IMR-90 (cell line): ENCODE data around the gene THBS1. TPM values are rescaled to one million over a fixed set of nuclear protein-coding genes. Genes with fewer than 3 reads are reported as not detected.
A peak's percentile ranks its signal among the peaks of the same experiment; 100 is the strongest.

ENCODE experiments used
- ATAC-seq: fragments of 200-7000 bp; cut with Tn5 transposase; 2 replicates; pipeline ENCODE4 v1.9.1; 2020; ENCODE audit warnings: low read depth, mild to moderate bottlenecking, moderate library complexity
- BruUV-seq: library from RNA; stranded (reverse); fragments of 400-500 nt; replicated peaks from 2 replicates; lab custom pipeline; 2021; lab: Mats Ljungman, UMichigan
- CTCF ChIA-PET: fragments of 300-600 bp; formaldehyde crosslinking; extraction: SDS; loops from one replicate; lab custom pipeline; 2021; ENCODE audit warnings: antibody characterized with exemption; lab: Yijun Ruan, JAX
- POLR2A ChIA-PET: fragments of 300-600 bp; sonication (Branson Sonifier 250); formaldehyde crosslinking; loops from one replicate; lab custom pipeline; 2022; ENCODE audit warnings: antibody characterized with exemption; ENCODE audit not compliant: unreplicated experiment; lab: Charles Lee
- DNase-seq: peaks from one replicate; pipeline ENCODE4 v3.0.0; 2013
- H2AFZ ChIP-seq: replicated peaks from 2 replicates; pipeline ENCODE3; 2013; ENCODE audit warnings: low read length, mild to moderate bottlenecking; ENCODE audit not compliant: poor library complexity
- H2AK5ac ChIP-seq: 2 replicates; pipeline ENCODE4 v1.6.1; 2013; ENCODE audit warnings: low read depth, low read length, inconsistent platforms
- H2AK9ac ChIP-seq: replicated peaks from 2 replicates; pipeline ENCODE3; 2013; ENCODE audit warnings: mild to moderate bottlenecking, low read depth, low read length, moderate library complexity; ENCODE audit not compliant: poor library complexity
- H2BK120ac ChIP-seq: 2 replicates; pipeline ENCODE4 v1.6.1; 2013; ENCODE audit warnings: low read depth, low read length, inconsistent platforms
- H2BK15ac ChIP-seq: 3 replicates; pipeline ENCODE4 v1.6.1; 2013; ENCODE audit warnings: low read depth, low read length, inconsistent platforms
- H2BK20ac ChIP-seq: 2 replicates; pipeline ENCODE4 v1.6.1; 2013; ENCODE audit warnings: low read depth, mild to moderate bottlenecking, inconsistent platforms, low read length, moderate library complexity
- H2BK5ac ChIP-seq: 2 replicates; pipeline ENCODE4 v1.6.1; 2013; ENCODE audit warnings: mild to moderate bottlenecking, low read depth, low read length, inconsistent platforms; ENCODE audit not compliant: poor library complexity, severe bottlenecking
- H3K14ac ChIP-seq: replicated peaks from 2 replicates; pipeline ENCODE4 v1.6.1; 2013; ENCODE audit warnings: low read depth, low read length, inconsistent platforms
- H3K18ac ChIP-seq: 2 replicates; pipeline ENCODE4 v1.6.1; 2013; ENCODE audit warnings: low read depth, low read length, control low read depth
- H3K23ac ChIP-seq: 2 replicates; pipeline ENCODE4 v1.6.1; 2013; ENCODE audit warnings: low read depth, low read length, inconsistent platforms
- H3K27ac ChIP-seq: 2 replicates; pipeline ENCODE4 v1.5.1; 2013; ENCODE audit warnings: mild to moderate bottlenecking, control low read depth, low read length; ENCODE audit not compliant: insufficient read depth
- H3K27me3 ChIP-seq: 2 replicates; pipeline ENCODE4 v1.6.1; 2013; ENCODE audit warnings: low read length; ENCODE audit not compliant: control insufficient read depth, insufficient read depth
- H3K36me3 ChIP-seq: 2 replicates; pipeline ENCODE4 v1.6.1; 2013; ENCODE audit warnings: low read length, mixed read lengths; ENCODE audit not compliant: control insufficient read depth, insufficient read depth
- H3K4ac ChIP-seq: 2 replicates; pipeline ENCODE4 v1.6.1; 2013; ENCODE audit warnings: low read depth, low read length, inconsistent platforms
- H3K4me1 ChIP-seq: 2 replicates; pipeline ENCODE4 v1.6.1; 2013; ENCODE audit warnings: low read length, mixed read lengths; ENCODE audit not compliant: control insufficient read depth, insufficient read depth
- H3K4me2 ChIP-seq: 2 replicates; pipeline ENCODE4 v1.6.1; 2013; ENCODE audit warnings: low read depth, mild to moderate bottlenecking, control low read depth, low read length, moderate library complexity
- H3K4me3 ChIP-seq: 2 replicates; pipeline ENCODE4 v1.5.1; 2013; ENCODE audit warnings: low read depth, mild to moderate bottlenecking, control low read depth, low read length, moderate library complexity; ENCODE audit not compliant: insufficient read depth
- H3K56ac ChIP-seq: 2 replicates; pipeline ENCODE4 v1.6.1; 2013; ENCODE audit warnings: low read length, inconsistent platforms; ENCODE audit not compliant: insufficient read depth; ENCODE audit errors: extremely low read depth
- H3K79me1 ChIP-seq, 2 experiments: 2 replicates each; pipeline ENCODE4 v1.6.1; 2013; ENCODE audit warnings: low read length in 2 of 2, inconsistent platforms in 1 of 2, low read depth in 1 of 2
- H3K9ac ChIP-seq: 2 replicates; pipeline ENCODE4 v1.6.1; 2013; ENCODE audit warnings: low read depth, low read length, control low read depth
- H3K9me1 ChIP-seq: 2 replicates; pipeline ENCODE4 v1.6.1; 2013; ENCODE audit warnings: low read length, inconsistent platforms; ENCODE audit not compliant: insufficient read depth
- H3K9me3 ChIP-seq: 2 replicates; pipeline ENCODE4 v1.6.1; 2013; ENCODE audit warnings: low read length; ENCODE audit not compliant: control insufficient read depth, insufficient read depth
- H4K20me1 ChIP-seq: 2 replicates; pipeline ENCODE4 v1.6.1; 2013; ENCODE audit warnings: low read length, inconsistent platforms; ENCODE audit not compliant: insufficient read depth
- H4K5ac ChIP-seq: 2 replicates; pipeline ENCODE4 v1.6.1; 2013; ENCODE audit warnings: mild to moderate bottlenecking, low read depth, low read length, control low read depth
- H4K8ac ChIP-seq, 2 experiments: 2 replicates each; pipeline ENCODE4 v1.6.1; 2013; ENCODE audit warnings: low read depth in 2 of 2, low read length in 2 of 2, control low read depth in 1 of 2, inconsistent platforms in 1 of 2
- H4K91ac ChIP-seq: 2 replicates; pipeline ENCODE4 v1.6.1; 2013; ENCODE audit warnings: low read depth, low read length, inconsistent platforms; ENCODE audit not compliant: insufficient read depth
- ELK1 ChIP-seq: fragments of 150-350 bp; IDR thresholded peaks from 2 replicates; pipeline ENCODE4 v1.6.1; 2016; ENCODE audit warnings: low read depth, mild to moderate bottlenecking, low read length, moderate library complexity, borderline replicate concordance
- NFE2L2 ChIP-seq: fragments of 150-350 bp; IDR thresholded peaks from 2 replicates; pipeline ENCODE4 v1.6.1; 2016; ENCODE audit warnings: low read depth, mild to moderate bottlenecking, low read length
- POLR2A ChIP-seq: IDR thresholded peaks from 2 replicates; pipeline ENCODE4 v1.6.1; 2012; ENCODE audit warnings: mild to moderate bottlenecking, low read depth, low read length
- USF2 ChIP-seq: fragments of 150-350 bp; IDR thresholded peaks from 2 replicates; pipeline ENCODE4 v1.6.1; 2017; ENCODE audit warnings: mild to moderate bottlenecking, antibody characterized with exemption, low read length, low read depth
- WGBS, 2 experiments: methylation state at CpG; one replicate each; pipeline versions ENCODE4 v1.1.5 to v1.1.7; 2013; ENCODE audit warnings: missing lambda C conversion rate in 2 of 2; ENCODE audit not compliant: insufficient read length in 1 of 2; ENCODE audit errors: extremely low coverage in 2 of 2; 5-methylcytosine and 5-hydroxymethylcytosine counted together
- dilution Hi-C: fragments of 300-500 bp; cut with HindIII; formaldehyde crosslinking; loops from one replicate; pipeline ENCODE4 v1.14.3; 2018; ENCODE audit warnings: low sequenced_read_pairs; ENCODE audit not compliant: unreplicated experiment
- in situ Hi-C: fragments of 300-500 bp; cut with MboI; formaldehyde crosslinking; loops from 3 replicates; pipeline ENCODE4 v1.14.3; 2019; ENCODE audit warnings: low sequenced_read_pairs, inconsistent platforms, mixed read lengths
- intact Hi-C: fragments of 100-400 bp; cut with micrococcal nuclease; formaldehyde crosslinking; loops from 2 replicates; pipeline ENCODE4 v1.10.0; 2022
- polyA plus RNA-seq, 3 experiments: library from polyadenylated mRNA; depleted of rRNA; stranded (reverse); fragments of >200 nt; gene quantifications; 2 replicates each; pipeline ENCODE4 v1.2.3, GENCODE V29; 2012; ENCODE audit warnings: low replicate concordance in 1 of 3
- total RNA-seq: library from RNA; depleted of rRNA; stranded (reverse); fragments of >200 nt; gene quantifications from 2 replicates; pipeline ENCODE4 v1.2.3, GENCODE V29; 2012

Gene THBS1
- total and polyA plus RNA-seq, 2 of the 4 experiments (the other 2 are of a cell fraction): 1,562 to 4,071 TPM

- BruUV-seq: no TSS peak
- H3K9ac ChIP-seq: no peak overlapping the region
- CTCF ChIA-PET: no interaction called here
Observed at GRCh38 chr15:39591141-39591895, 10.4 kb downstream of the THBS1 start.

More at GRCh38 chr15:39591141-39591895, 10.4 kb downstream of the THBS1 start:
- DNase-seq (peak; percentile 41), ATAC-seq (no peak)
- H3K23ac ChIP-seq: peak overlapping the region; percentile 0
- in situ Hi-C loops: no loop called here
- no peak overlapping the region for H2AK5ac ChIP-seq
- POLR2A ChIA-PET: interaction anchor here (0.9 kb wide), 1 partner anchor 8 kb away, joined by 4 read pairs; no protein-coding TSS in a partner anchor
- H3K27ac ChIP-seq: no peak overlapping the region
- no peaks in the 10 kb centered on the region for H3K27me3 ChIP-seq
- no peaks in the 10 kb centered on the region; the same call in 1 of the 2 replicates for H3K4me1 ChIP-seq
- no peaks in the 10 kb centered on the region for H3K9me3 ChIP-seq
- no peak overlapping the region; the same call in 1 of the 2 replicates for H3K4me2 ChIP-seq
- H4K8ac ChIP-seq: no peak overlapping the region
- H3K4me3 ChIP-seq: no peak overlapping the region
- no peak overlapping the region for H3K18ac ChIP-seq
- H2AK9ac ChIP-seq: peak overlapping the region; percentile 11
- peaks cover 0 to 75% of the 10 kb centered on the region in 2 experiments; a peak in 2 of 4 replicates for H3K79me1 ChIP-seq
- TF ChIP-seq POLR2A: peak; percentile 71; the same call in 1 of the 2 replicates
- TF ChIP-seq USF2: no peak; the same call in 1 of the 2 replicates
- TF ChIP-seq NFE2L2: 0 out of 2 replicates have a peak, but pooled peaks have one; percentile 0
- TF ChIP-seq ELK1: no peak
- H3K14ac ChIP-seq: 0 out of 2 replicates have a peak overlapping the region, but pooled peaks have one; percentile 19
- dilution Hi-C loops: no loop called here
- H3K9me1 ChIP-seq: peaks cover 16% of the 10 kb centered on the region
- H3K36me3 ChIP-seq: peaks cover 76% of the 10 kb centered on the region
- H4K91ac ChIP-seq: no peak overlapping the region
- H3K56ac ChIP-seq: no peak overlapping the region
- H2AFZ ChIP-seq: peak overlapping the region; percentile 15
- H4K5ac ChIP-seq: no peak overlapping the region
- intact Hi-C loops: no loop called here
- H3K4ac ChIP-seq: no peak overlapping the region
- WGBS, 2 experiments: 80% methylated on average over 1 of the region's 11 CpGs; no CpG with 5 or more reads in 1 of the 2 experiments
- H2BK15ac ChIP-seq: no peak overlapping the region
- no peak overlapping the region for H2BK120ac ChIP-seq
- H2BK5ac ChIP-seq: no peak overlapping the region
- no peak overlapping the region for H2BK20ac ChIP-seq
- H4K20me1 ChIP-seq: peaks cover 99% of the 10 kb centered on the region
